Caco-2 (cell line): Measurements from ENCODE around the gene HDAC9. TPM values are rescaled to one million over a fixed set of nuclear protein-coding genes. Genes with fewer than 3 reads are reported as not detected.

Experiments
- BruUV-seq: library from RNA; stranded (reverse); fragments of 400-500 nt; replicated peaks from 2 replicates; lab custom pipeline; 2021; lab: Mats Ljungman, UMichigan
- CTCF ChIA-PET: fragments of 300-600 bp; sonication (Branson Sonifier 250); formaldehyde crosslinking; loops from one replicate; lab custom pipeline; 2022; ENCODE audit warnings: antibody characterized with exemption; lab: Charles Lee
- POLR2A ChIA-PET: fragments of 300-600 bp; sonication (Branson Sonifier 250); formaldehyde crosslinking; loops from one replicate; lab custom pipeline; 2022; ENCODE audit warnings: antibody characterized with exemption; lab: Charles Lee
- DNase-seq, 2 experiments: peaks; one replicate each; pipeline versions ENCODE4 v3.0.0 to v3.0.0-alpha.2; 2020 to 2022
- H3K27me3 ChIP-seq: replicated peaks from 2 replicates; pipeline ENCODE4 v1.6.0; 2011; ENCODE audit warnings: low read length; ENCODE audit not compliant: control insufficient read depth, insufficient read depth
- H3K36me3 ChIP-seq: 2 replicates; pipeline ENCODE4 v1.5.1; 2011; ENCODE audit warnings: low read length; ENCODE audit not compliant: control insufficient read depth, insufficient read depth
- H3K4me1 ChIP-seq: fragments of 250-450 bp; sonication (Bioruptor Pico); 2 replicates; pipeline ENCODE4 v1.5.1; 2020; ENCODE audit warnings: mild to moderate bottlenecking
- H3K4me3 ChIP-seq: 2 replicates; pipeline ENCODE4 v1.5.1; 2011; ENCODE audit warnings: low read depth, mild to moderate bottlenecking, control low read depth, low read length
- H3K9me3 ChIP-seq: fragments of 250-450 bp; sonication (Bioruptor Pico); 2 replicates; pipeline ENCODE4 v1.5.1; 2020; ENCODE audit warnings: mild to moderate bottlenecking, moderate library complexity
- H3K27ac Mint-ChIP-seq: one replicate; pipeline ENCODE4 v1.8.0; 2022; ENCODE audit warnings: mixed read lengths; ENCODE audit not compliant: unreplicated experiment
- H3K27me3 Mint-ChIP-seq: one replicate; pipeline ENCODE4 v1.8.0; 2022; ENCODE audit warnings: mixed read lengths; ENCODE audit not compliant: insufficient read depth, unreplicated experiment
- H3K36me3 Mint-ChIP-seq: one replicate; pipeline ENCODE4 v1.8.0; 2022; ENCODE audit warnings: mild to moderate bottlenecking, mixed read lengths; ENCODE audit not compliant: insufficient read depth, unreplicated experiment
- H3K4me1 Mint-ChIP-seq: one replicate; pipeline ENCODE4 v1.8.0; 2022; ENCODE audit warnings: low read depth, mixed read lengths; ENCODE audit not compliant: unreplicated experiment
- H3K4me3 Mint-ChIP-seq: one replicate; pipeline ENCODE4 v1.8.0; 2022; ENCODE audit warnings: mild to moderate bottlenecking, moderate library complexity, mixed read lengths; ENCODE audit not compliant: unreplicated experiment
- H3K9me3 Mint-ChIP-seq: one replicate; pipeline ENCODE4 v1.8.0; 2022; ENCODE audit warnings: mixed read lengths; ENCODE audit not compliant: unreplicated experiment
- intact Hi-C: fragments of 100-400 bp; cut with micrococcal nuclease; formaldehyde crosslinking; loops from one replicate; pipeline ENCODE4 v1.10.0; 2022; ENCODE audit not compliant: unreplicated experiment
- total RNA-seq: library from RNA; stranded (reverse); gene quantifications from 2 replicates; pipeline ENCODE4 v1.2.3, GENCODE V29; 2022
- TF ChIP-seq, protein P1 (sequence below), 2 experiments: fragments of 200-600 bp in 1 of 2; IDR thresholded peaks; 1 replicate in 1 of 2; 2 replicates in 1 of 2; pipeline versions ENCODE4 v1.5.1 to v1.8.0; 2011 to 2022; ENCODE audit warnings: antibody characterized with exemption in 1 of 2, control low read depth in 1 of 2, inconsistent platforms in 1 of 2, low read depth in 1 of 2, low read length in 1 of 2, mild to moderate bottlenecking in 1 of 2, moderate library complexity in 1 of 2; ENCODE audit not compliant: insufficient read depth in 1 of 2, severe bottlenecking in 1 of 2, unreplicated experiment in 1 of 2

HDAC9 gene
- total RNA-seq, 1 experiment from 2014 or later, result 0.27 TPM

DNA sequence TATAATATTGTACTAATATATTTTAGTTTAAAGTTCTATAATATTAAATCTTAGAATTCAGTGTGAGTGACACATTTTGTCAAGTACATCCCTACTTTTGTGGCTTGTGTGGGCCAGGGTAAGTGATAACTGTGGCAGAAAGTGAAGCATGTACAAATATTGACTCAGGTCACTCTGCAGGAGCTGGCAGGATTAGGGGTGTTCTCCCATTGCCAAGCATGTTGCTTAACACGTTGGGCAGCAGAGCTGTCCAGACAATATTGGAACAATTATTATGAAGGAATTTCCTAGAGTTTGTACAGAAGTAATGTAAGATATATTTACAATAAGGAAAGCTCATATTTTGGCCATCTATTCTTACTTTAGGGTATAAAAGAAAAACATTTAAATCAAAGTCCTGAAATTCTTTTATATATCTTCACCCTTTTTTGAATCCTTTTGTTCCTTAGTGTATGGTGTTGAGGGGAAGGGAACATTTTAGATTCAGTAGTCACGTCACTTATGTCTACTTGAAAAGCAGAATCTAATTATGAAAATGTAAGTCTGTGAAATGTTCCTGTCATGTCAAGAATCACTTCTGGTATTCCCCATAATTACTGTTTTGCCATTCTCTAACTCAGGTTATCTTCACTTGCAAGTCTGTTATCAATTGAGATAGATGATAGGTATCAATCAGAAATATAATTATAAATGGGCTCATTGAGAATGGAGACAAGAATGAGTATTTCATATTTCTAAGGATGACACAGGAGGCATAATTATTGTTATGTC lies 4.0 kb downstream of the HDAC9 start:
- ChIA-PET CTCF (no interaction called here), POLR2A (no interaction called here)
- Mint-ChIP-seq H3K9me3 (no peaks in the 10 kb centered on the region), H3K27ac (no peak overlapping the region), H3K36me3 (no peaks in the 10 kb centered on the region), H3K4me3 (no peak overlapping the region), H3K27me3 (peaks cover 2% of the 10 kb centered on the region), H3K4me1 (no peaks in the 10 kb centered on the region)
- TF ChIP-seq, protein P1, sequence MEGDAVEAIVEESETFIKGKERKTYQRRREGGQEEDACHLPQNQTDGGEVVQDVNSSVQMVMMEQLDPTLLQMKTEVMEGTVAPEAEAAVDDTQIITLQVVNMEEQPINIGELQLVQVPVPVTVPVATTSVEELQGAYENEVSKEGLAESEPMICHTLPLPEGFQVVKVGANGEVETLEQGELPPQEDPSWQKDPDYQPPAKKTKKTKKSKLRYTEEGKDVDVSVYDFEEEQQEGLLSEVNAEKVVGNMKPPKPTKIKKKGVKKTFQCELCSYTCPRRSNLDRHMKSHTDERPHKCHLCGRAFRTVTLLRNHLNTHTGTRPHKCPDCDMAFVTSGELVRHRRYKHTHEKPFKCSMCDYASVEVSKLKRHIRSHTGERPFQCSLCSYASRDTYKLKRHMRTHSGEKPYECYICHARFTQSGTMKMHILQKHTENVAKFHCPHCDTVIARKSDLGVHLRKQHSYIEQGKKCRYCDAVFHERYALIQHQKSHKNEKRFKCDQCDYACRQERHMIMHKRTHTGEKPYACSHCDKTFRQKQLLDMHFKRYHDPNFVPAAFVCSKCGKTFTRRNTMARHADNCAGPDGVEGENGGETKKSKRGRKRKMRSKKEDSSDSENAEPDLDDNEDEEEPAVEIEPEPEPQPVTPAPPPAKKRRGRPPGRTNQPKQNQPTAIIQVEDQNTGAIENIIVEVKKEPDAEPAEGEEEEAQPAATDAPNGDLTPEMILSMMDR (IDR thresholded peaks at IDR 0.05; ENCODE audit: insufficient read depth in 1 of 2, low read depth in 1 of 2, low read length in 1 of 2, severe bottlenecking in 1 of 2, unreplicated experiment in 1 of 2), result no peak
- intact Hi-C loops, result no loop called here
- Histone ChIP-seq H3K4me1 (no peaks in the 10 kb centered on the region), H3K4me3 (no peak overlapping the region), H3K9me3 (no peaks in the 10 kb centered on the region), H3K27me3 (no peaks in the 10 kb centered on the region), H3K36me3 (no peaks in the 10 kb centered on the region)
- BruUV-seq, result no TSS peak
- no peak for DNase-seq

DNA sequence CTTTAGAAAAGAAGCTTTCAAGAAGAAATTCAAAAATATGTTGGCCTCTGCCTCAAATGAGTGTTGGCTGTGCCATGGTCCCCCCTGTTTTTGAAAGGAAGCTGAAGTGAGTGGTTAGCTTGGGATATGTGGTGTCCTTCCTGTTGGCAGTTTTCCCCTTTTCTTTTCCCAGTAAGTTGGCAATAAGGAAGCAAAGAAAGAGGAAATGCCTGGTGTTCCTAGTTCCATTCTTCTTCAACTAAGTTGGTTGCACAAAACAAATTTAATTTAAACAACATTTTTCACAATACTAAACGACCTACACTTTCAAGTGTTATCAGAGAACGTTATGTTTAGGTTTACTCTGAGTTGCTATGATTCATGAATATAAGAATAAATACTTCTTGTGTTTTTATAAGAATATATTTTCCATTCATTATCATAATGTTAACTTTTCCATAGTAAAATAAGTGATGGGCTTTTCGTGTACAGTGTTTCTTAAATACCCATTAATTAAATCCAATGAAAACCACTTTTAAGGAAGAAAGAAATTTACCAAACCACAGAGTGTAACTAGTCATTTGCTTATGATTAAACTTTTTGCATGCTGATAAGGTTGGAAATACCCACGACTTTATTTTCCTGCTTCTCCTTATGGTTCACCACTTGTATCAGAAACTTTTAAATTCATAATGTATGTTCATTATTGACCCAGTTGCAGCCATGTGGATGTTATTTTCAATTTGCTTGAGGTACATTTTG lies 7.7 kb downstream of the HDAC9 start:
- H3K36me3 Mint-ChIP-seq, result no peaks in the 10 kb centered on the region
- ChIA-PET CTCF (no interaction called here), POLR2A (no interaction called here)
- peaks cover 2% of the 10 kb centered on the region for H3K27me3 Mint-ChIP-seq
- BruUV-seq, result no TSS peak
- H3K9me3 ChIP-seq, result no peaks in the 10 kb centered on the region
- H3K4me1 Mint-ChIP-seq, result peaks cover 7% of the 10 kb centered on the region
- no peak overlapping the region for H3K4me3 Mint-ChIP-seq
- intact Hi-C loops, result no loop called here
- DNase-seq, result no peak
- peaks cover 5% of the 10 kb centered on the region; the same call in 1 of the 2 replicates for H3K4me1 ChIP-seq
- H3K36me3 ChIP-seq, result no peaks in the 10 kb centered on the region
- H3K4me3 ChIP-seq, result no peak overlapping the region
- no peaks in the 10 kb centered on the region for H3K27me3 ChIP-seq
- TF ChIP-seq, protein P1 (IDR thresholded peaks at IDR 0.05; ENCODE audit: insufficient read depth in 1 of 2, low read depth in 1 of 2, low read length in 1 of 2, severe bottlenecking in 1 of 2, unreplicated experiment in 1 of 2), result no peak
- H3K27ac Mint-ChIP-seq, result no peak overlapping the region
- no peaks in the 10 kb centered on the region for H3K9me3 Mint-ChIP-seq

DNA sequence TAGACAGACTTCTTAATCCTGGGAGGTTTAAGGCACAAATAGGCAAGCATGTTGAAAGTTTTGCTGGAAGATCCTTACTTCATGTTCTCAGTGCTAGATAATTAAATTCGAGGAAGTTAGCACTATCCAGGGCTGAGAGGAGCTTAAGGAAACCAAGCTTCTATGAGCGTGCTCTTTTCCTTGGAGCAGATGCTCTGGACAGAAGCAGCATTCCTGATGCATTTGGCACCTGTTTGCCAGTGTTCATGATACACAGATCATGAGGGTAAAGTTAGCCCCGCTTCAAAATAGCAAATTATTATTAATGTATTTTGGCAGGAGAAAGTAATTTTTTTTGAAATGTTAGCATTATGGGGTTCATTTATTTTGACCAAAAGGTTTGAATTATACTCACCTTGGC lies 9.4 kb downstream of the HDAC9 start:
- Mint-ChIP-seq H3K27me3 (peaks cover 2% of the 10 kb centered on the region), H3K36me3 (no peaks in the 10 kb centered on the region)
- POLR2A ChIA-PET, result no interaction called here

More for the DNA sequence above, 9.4 kb downstream of the HDAC9 start:
- no TSS peak for BruUV-seq
- Histone ChIP-seq H3K36me3 (no peaks in the 10 kb centered on the region), H3K4me1 (peaks cover 6% of the 10 kb centered on the region; the same call in 1 of the 2 replicates), H3K9me3 (no peaks in the 10 kb centered on the region), H3K4me3 (no peak overlapping the region), H3K27me3 (no peaks in the 10 kb centered on the region)
- no peak overlapping the region for H3K27ac Mint-ChIP-seq
- CTCF ChIA-PET, result no interaction called here
- TF ChIP-seq, protein P1 (IDR thresholded peaks at IDR 0.05; ENCODE audit: insufficient read depth in 1 of 2, low read depth in 1 of 2, low read length in 1 of 2, severe bottlenecking in 1 of 2, unreplicated experiment in 1 of 2), result no peak
- peaks cover 15% of the 10 kb centered on the region for H3K4me1 Mint-ChIP-seq
- no peak for DNase-seq
- H3K4me3 Mint-ChIP-seq, result no peak overlapping the region
- intact Hi-C loops, result no loop called here
- no peaks in the 10 kb centered on the region for H3K9me3 Mint-ChIP-seq
